Endodermal cell (in vitro differentiated cells): Measurements from ENCODE around the gene RAD23B. TPM values are rescaled to one million over a fixed set of nuclear protein-coding genes. Genes with fewer than 3 reads are reported as not detected.

Experiments used
- DNase-seq: peaks from one replicate; pipeline ENCODE4 v3.0.0-alpha.2; 2017
- H3K27ac ChIP-seq: 2 replicates; pipeline ENCODE4 v1.5.1; 2013; ENCODE audit warnings: mild to moderate bottlenecking, low read depth, low read length, moderate library complexity
- H3K27me3 ChIP-seq: 2 replicates; pipeline ENCODE4 v1.6.1; 2013; ENCODE audit warnings: mild to moderate bottlenecking, low read length, moderate library complexity; ENCODE audit not compliant: insufficient read depth, control insufficient read depth, poor library complexity, severe bottlenecking
- H3K36me3 ChIP-seq: 2 replicates; pipeline ENCODE4 v1.7.0; 2013; ENCODE audit warnings: mild to moderate bottlenecking, low read length, moderate library complexity; ENCODE audit not compliant: control insufficient read depth, insufficient read depth
- H3K4me1 ChIP-seq: one replicate; pipeline ENCODE4 v1.7.0; 2013; ENCODE audit warnings: low read length; ENCODE audit not compliant: control insufficient read depth, insufficient read depth
- H3K4me3 ChIP-seq: 2 replicates; pipeline ENCODE4 v1.5.1; 2013; ENCODE audit warnings: mild to moderate bottlenecking, low read length, moderate library complexity
- H3K9ac ChIP-seq: 2 replicates; pipeline ENCODE4 v1.6.1; 2013; ENCODE audit warnings: mild to moderate bottlenecking, low read length, moderate library complexity; ENCODE audit not compliant: poor library complexity, severe bottlenecking; ENCODE audit errors: extremely low read depth
- H3K9me3 ChIP-seq: 2 replicates; pipeline ENCODE4 v1.6.1; 2013; ENCODE audit warnings: mild to moderate bottlenecking, low read length, moderate library complexity; ENCODE audit not compliant: control insufficient read depth
- H3K27ac Mint-ChIP-seq: 2 replicates; pipeline ENCODE4 v1.8.0; 2020; ENCODE audit warnings: mixed read lengths
- H3K27me3 Mint-ChIP-seq: 2 replicates; pipeline ENCODE4 v1.8.0; 2021; ENCODE audit warnings: mild to moderate bottlenecking, mixed read lengths; ENCODE audit not compliant: insufficient read depth
- H3K36me3 Mint-ChIP-seq: 2 replicates; pipeline ENCODE4 v1.8.0; 2020; ENCODE audit warnings: low read depth, mixed read lengths
- H3K4me1 Mint-ChIP-seq: 2 replicates; pipeline ENCODE4 v1.8.0; 2020; ENCODE audit warnings: mixed read lengths
- H3K4me3 Mint-ChIP-seq: 2 replicates; pipeline ENCODE4 v1.8.0; 2020; ENCODE audit warnings: mild to moderate bottlenecking, moderate library complexity, mixed read lengths
- H3K9me3 Mint-ChIP-seq: 2 replicates; pipeline ENCODE4 v1.8.0; 2020; ENCODE audit warnings: mild to moderate bottlenecking, mixed read lengths
- WGBS, 2 experiments: methylation state at CpG; one replicate each; pipeline versions ENCODE4 v1.1.5 to v1.1.7; 2013; ENCODE audit warnings: missing lambda C conversion rate in 2 of 2, mixed read lengths in 1 of 2; ENCODE audit not compliant: insufficient coverage in 1 of 2, insufficient read length in 1 of 2; 5-methylcytosine and 5-hydroxymethylcytosine counted together
- total RNA-seq, 2 donors: library from RNA; stranded (reverse); fragmentation: NEBNext Ultra II Directional in 1 of 2; extraction: Animal tissue kit (Norgen Biotek cat#: 25700) in 1 of 2; gene quantifications; 2 replicates in 1 of 2; 3 replicates in 1 of 2; pipeline ENCODE4 v1.2.1, GENCODE V29; 2021
- TF ChIP-seq, protein P1 (sequence below): fragments of 200-600 bp; sonication (generic); conservative IDR thresholded peaks from 2 replicates; pipeline ENCODE4 v1.5.0; 2021; ENCODE audit warnings: antibody characterized with exemption, mild to moderate bottlenecking

Gene RAD23B
- total RNA-seq, 2 donors from 2014 or later: 154 to 167 TPM

DNA sequence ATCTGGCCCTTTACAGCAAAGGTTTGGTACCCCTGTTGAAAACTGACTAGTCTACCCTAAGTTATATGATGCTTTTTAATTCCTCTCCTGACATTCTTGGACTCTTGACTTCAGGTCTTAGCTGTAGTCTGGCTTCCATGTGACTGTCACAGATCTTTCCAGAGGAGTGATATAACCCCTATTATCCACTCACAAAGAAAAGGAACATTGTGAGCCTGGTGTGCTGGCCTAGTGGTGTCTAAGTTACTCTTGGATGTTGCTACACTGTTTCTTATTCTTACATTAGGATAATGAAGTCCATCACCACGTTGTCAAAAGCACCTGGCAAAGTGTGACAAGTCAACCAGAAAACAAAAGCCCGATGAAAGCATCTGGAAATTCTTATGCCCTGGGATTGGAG lies 49.8 kb downstream of the RAD23B start:
- Mint-ChIP-seq H3K9me3 (no peaks in the 10 kb centered on the region), H3K36me3 (peaks cover 79% of the 10 kb centered on the region), H3K4me1 (no peaks in the 10 kb centered on the region), H3K4me3 (no peak overlapping the region), H3K27me3 (no peaks in the 10 kb centered on the region), H3K27ac (no peak overlapping the region)
- no peaks in the 10 kb centered on the region for H3K4me1 ChIP-seq
- WGBS, 2 experiments: 89 to 95% methylated on average over 2 of the region's 2 CpGs
- no peak overlapping the region for H3K9ac ChIP-seq
- no peak overlapping the region for H3K27ac ChIP-seq
- H3K9me3 ChIP-seq: no peaks in the 10 kb centered on the region
- TF ChIP-seq, protein P1, sequence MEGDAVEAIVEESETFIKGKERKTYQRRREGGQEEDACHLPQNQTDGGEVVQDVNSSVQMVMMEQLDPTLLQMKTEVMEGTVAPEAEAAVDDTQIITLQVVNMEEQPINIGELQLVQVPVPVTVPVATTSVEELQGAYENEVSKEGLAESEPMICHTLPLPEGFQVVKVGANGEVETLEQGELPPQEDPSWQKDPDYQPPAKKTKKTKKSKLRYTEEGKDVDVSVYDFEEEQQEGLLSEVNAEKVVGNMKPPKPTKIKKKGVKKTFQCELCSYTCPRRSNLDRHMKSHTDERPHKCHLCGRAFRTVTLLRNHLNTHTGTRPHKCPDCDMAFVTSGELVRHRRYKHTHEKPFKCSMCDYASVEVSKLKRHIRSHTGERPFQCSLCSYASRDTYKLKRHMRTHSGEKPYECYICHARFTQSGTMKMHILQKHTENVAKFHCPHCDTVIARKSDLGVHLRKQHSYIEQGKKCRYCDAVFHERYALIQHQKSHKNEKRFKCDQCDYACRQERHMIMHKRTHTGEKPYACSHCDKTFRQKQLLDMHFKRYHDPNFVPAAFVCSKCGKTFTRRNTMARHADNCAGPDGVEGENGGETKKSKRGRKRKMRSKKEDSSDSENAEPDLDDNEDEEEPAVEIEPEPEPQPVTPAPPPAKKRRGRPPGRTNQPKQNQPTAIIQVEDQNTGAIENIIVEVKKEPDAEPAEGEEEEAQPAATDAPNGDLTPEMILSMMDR: no peak
- no peaks in the 10 kb centered on the region for H3K27me3 ChIP-seq
- no peak overlapping the region for H3K4me3 ChIP-seq
- H3K36me3 ChIP-seq: peaks cover 84% of the 10 kb centered on the region
- DNase-seq: no peak

DNA sequence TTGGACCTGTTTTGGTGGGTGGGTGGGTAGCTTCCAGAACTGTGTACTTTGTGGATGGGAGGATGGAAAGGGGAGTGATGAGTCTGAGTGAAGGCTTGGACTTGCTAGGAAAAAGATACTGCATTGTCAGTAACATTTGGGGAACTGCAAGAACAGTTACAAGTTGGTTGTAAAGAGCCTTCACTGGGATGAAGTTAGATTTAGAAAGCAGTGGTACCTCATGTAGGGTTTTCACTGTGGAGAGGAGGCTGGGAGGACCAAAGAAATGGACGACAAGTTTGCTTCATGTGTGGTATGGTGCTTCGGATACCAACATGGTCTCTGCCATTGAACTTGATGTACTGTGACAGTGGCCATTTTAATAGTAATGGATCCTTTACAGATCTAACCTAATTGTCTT lies 50.3 kb downstream of the RAD23B start:
- Histone ChIP-seq H3K9ac (no peak overlapping the region), H3K36me3 (peaks cover 79% of the 10 kb centered on the region), H3K27me3 (no peaks in the 10 kb centered on the region), H3K4me1 (no peaks in the 10 kb centered on the region), H3K27ac (no peak overlapping the region), H3K4me3 (no peak overlapping the region), H3K9me3 (no peaks in the 10 kb centered on the region)
- H3K4me1 Mint-ChIP-seq: no peaks in the 10 kb centered on the region
- H3K9me3 Mint-ChIP-seq: no peaks in the 10 kb centered on the region
- peaks cover 80% of the 10 kb centered on the region for H3K36me3 Mint-ChIP-seq
- H3K27ac Mint-ChIP-seq: no peak overlapping the region
- DNase-seq: no peak
- no peaks in the 10 kb centered on the region for H3K27me3 Mint-ChIP-seq
- 97 to 100% methylated on average over 2 of the region's 2 CpGs for WGBS, 2 experiments
- H3K4me3 Mint-ChIP-seq: no peak overlapping the region
- TF ChIP-seq, protein P1: no peak

DNA sequence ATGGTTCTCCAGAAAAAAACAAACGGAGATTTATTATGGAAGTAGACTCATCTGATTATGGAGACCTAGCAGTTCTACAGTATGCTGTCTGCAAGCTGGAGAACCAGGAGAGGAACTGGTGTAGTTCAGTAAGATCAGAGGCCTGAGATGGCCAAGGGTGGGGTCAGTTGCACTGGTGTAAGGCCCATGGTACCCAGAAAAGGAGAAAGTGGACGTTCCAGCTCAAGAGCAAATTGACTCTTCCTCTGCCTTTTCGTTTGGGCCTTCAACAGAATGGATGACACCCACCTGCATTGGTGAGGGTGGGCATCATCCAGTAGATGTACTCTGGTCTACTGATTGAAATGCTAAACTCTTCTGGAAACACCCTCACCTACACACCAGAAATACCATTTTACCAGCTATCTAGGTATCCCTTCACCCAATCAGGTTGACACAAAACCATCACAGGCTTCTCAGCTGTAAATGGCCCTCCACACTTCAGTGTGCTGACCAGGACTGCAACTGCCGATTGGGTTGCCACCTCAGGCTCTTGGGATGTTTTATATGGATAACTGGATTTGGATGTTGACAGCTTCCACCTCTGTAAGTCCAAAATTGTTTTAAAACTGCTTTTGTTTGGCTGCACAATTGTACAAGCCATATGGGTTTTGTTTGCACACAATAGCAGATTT lies 51.2 kb downstream of the RAD23B start:
- Histone ChIP-seq H3K27me3 (no peaks in the 10 kb centered on the region), H3K27ac (no peak overlapping the region), H3K36me3 (peaks cover 79% of the 10 kb centered on the region), H3K4me3 (no peak overlapping the region), H3K9me3 (no peaks in the 10 kb centered on the region), H3K4me1 (no peaks in the 10 kb centered on the region), H3K9ac (no peak overlapping the region)
- 89 to 92% methylated on average over 1 to 4 of the region's 4 CpGs for WGBS, 2 experiments
- H3K27ac Mint-ChIP-seq: no peak overlapping the region
- H3K4me3 Mint-ChIP-seq: no peak overlapping the region
- H3K4me1 Mint-ChIP-seq: no peaks in the 10 kb centered on the region
- H3K36me3 Mint-ChIP-seq: peaks cover 80% of the 10 kb centered on the region
- DNase-seq: no peak
- no peaks in the 10 kb centered on the region for H3K27me3 Mint-ChIP-seq
- no peaks in the 10 kb centered on the region for H3K9me3 Mint-ChIP-seq
- TF ChIP-seq, protein P1: no peak
